Hematopoietic multipotent progenitor cell treated with erythropoietin and hydrocortisone succinate and interleukin-3 and kit ligand, for 15 days (in vitro differentiated cells): ENCODE measurements around the gene CXCL9.
"Not testable (repeated sequence)": the region's sequence is repeated elsewhere in the genome, so short reads cannot be mapped to it uniquely, and the experiment has no call there.

Source experiments
- DNase-seq: peaks from one replicate; pipeline ENCODE4 v3.0.0-alpha.2; 2015; ENCODE audit warnings: low spot score

Gene CXCL9

GRCh38 chr4:76007089-76007862 is at the start of gene CXCL9:
Gene CXCL9 (minus strand): TSS chr4:76007509. CDS start chr4:76007449, 60 bp downstream.
- no peak for DNase-seq

GRCh38 chr4:76055421-76055820 is 48.1 kb upstream of the CXCL9 start:
- DNase-seq: no peak

GRCh38 chr4:76055016-76055415 is 47.7 kb upstream of the CXCL9 start:
- no peak for DNase-seq

DNA sequence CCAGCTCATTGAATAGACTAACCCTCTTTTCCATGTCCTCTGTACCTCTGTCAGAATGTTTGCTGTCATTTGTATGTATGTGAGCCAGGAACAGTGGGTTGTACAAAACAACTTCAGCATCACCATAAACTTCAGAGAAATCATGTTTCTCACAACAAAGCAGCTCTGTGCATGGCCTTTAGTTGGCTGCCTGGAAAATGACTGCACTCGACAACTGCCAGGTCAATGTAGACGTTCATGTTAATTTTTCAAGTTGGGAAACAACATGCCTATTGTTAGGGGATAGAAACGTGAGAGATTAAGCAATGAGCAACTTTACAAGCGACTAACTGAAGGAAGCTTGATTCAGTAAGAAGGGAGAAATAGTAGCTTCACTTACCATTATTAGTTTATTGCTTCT is 46.4 kb upstream of the CXCL9 start:
- no peak for DNase-seq

DNA sequence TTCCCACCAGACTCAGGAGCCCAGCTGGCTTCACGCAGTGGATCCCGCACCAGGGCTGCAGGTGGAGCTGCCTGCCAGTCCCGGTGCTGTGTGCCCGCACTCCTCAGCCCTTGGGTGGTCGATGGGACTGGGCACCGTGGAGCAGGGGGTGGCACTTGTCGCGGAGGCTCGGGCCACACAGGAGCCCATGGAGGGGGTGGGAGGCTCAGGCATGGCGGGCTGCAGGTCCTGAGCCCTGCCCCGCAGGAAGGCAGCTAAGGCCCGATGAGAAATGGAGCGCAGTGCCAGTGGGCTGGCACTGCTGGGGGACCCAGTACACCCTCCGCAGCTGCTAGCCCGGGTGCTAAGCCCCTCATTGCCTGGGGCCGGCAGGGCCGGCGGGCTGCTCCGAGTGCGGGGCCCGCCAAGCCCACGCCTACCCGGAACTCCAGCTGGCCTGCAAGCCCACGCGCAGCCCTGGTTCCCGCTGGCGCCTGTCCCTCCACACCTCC is 43.3 kb upstream of the CXCL9 start:
- DNase-seq: not testable (repeated sequence)

GRCh38 chr4:76049860-76050416 is 42.6 kb upstream of the CXCL9 start:
- DNase-seq: not testable (repeated sequence)

DNA sequence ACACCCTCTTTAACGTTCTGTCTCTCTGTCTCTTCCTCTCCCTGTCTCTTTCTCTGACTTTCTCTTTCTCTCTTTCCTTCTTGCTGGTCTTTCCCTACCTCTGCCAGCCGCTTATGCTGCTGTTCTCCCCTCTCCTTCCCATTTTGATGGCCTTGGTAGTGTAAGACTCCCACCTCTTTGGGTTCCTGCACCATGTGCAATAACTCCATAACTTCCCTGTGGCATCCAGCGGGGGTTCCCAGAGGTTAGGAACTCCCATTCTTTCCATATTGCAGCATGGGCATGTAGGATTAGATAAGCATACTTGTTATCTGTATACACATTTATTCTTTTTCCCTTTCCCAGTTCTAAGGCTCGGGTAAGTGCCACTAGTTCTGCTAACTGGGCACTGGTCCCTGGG is 37.4 kb upstream of the CXCL9 start:
- DNase-seq: not testable (repeated sequence)

DNA sequence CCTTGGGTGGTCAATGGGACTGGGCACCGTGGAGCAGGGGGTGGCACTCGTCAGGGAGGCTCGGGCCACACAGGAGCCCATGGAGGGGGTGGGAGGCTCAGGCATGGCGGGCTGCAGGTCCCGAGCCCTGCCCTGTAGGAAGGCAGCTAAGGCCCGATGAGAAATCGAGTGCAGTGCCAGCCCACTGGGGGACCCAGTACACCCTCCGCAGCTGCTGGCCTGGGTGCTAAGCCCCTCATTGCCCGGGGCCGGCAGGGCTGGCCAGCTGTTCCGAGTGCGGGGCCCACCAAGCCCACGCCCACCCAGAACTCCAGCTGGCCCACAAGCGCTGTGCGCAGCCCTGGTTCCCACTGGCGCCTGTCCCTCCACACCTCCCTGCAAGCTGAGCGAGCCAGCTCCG is 36.0 kb upstream of the CXCL9 start:
- not testable (repeated sequence) for DNase-seq

DNA sequence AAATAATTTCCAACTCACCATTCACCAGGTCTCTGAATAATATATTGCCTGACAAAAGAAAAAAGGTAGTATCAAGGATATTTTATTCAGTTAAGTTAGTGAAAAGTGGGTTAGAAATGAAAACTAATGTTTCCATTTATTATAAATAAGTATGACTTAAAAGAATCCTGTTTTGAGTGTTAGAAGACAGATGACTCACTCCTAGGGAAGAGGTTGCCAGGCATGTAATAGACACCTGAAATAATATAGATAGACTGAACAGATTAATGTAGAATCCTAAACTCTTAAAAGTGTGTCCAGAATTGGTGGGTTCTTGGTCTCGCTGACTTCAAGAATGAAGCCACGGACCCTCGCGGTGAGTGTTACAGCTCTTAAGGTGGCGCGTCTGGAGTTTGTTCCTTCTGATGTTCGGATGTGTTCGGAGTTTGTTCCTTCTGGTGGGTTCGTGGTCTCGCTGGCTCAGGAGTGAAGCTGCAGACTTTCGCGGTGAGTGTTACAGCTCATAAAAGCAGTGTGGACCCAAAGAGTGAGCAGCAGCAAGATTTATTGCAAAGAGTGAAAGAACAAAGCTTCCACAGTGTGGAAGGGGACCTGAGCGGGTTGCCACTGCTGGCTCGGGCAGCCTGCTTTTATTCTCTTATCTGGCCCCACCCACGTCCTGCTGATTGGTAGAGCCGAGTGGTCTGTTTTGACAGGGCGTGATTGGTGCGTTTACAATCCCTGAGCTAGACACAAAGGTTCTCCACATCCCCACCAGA is 35.1 kb upstream of the CXCL9 start:
- not testable (repeated sequence) for DNase-seq

DNA sequence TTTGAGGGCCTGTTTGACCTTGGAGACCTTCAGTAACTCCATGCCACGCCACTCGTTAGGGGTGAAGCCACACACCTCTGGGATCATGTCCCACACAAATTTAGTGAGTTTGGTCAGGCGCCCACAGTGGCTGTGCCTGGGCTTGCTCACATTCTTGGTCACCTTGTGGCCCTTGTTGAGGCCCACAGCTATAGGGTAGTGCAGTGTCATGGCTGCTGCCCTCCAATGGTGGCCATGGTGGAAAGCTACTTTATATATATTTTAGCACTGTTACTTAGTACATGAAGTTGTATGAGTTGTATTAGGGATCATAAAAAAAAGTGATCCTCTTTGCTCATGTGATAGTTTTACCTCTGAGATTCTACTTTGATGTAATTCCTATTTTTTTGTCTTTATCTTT is 29.5 kb upstream of the CXCL9 start:
- DNase-seq: no peak

- no peak for DNase-seq
These were observed 28.6 kb upstream of the CXCL9 start, which contains the start of gene CXCL11 for GRCh38 chr4:76035799-76036380. Gene CXCL11 (minus strand): TSS chr4:76036070. CDS start chr4:76035987, 83 bp downstream.

DNA sequence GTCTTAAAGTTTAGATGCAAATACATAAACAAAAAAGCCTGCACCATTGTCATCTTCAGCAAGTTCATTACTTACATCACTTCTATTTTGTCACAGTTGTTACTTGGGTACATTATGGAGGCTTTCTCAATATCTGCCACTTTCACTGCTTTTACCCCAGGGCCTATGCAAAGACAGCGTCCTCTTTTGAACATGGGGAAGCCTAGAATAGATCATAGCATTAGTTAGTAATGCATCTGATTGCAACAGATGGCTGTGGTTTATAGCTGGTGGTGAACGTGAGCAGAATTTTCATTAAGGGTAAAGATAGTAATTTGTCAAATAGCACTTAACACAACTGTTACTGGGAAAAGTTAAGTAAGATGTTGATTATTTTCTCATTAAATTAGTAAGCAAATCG is 27.8 kb upstream of the CXCL9 start:
- DNase-seq: no peak

GRCh38 chr4:76029300-76029699 is 22.0 kb upstream of the CXCL9 start:
- DNase-seq: no peak

DNA sequence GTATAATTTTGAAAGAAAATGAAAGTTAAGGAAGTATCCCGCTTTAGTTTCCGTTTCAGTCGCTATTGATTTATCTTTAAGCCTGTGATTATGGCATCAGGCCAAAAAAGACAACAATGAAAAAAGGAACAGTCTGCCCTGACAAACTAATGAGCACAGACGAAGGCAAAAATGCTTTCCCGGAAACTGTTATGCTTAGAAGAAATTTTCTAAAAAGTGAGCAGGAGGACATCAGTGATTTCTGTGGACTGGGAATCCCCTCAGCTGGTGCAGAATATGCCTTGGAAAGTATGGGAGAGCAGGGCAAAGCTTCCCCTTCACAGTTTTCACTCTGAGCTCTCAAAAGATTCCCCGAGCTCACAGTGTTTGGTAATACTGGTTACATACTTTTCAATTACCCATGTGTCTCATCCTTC is 21.0 kb upstream of the CXCL9 start:
- DNase-seq: no peak

GRCh38 chr4:76024065-76024464 is 16.8 kb upstream of the CXCL9 start:
- DNase-seq: no peak

- DNase-seq: no peak
These were observed 16.1 kb upstream of the CXCL9 start, which contains the start of gene CXCL10 for GRCh38 chr4:76023389-76023788. Gene CXCL10 (minus strand): TSS chr4:76023497. CDS start chr4:76023431, 66 bp downstream.

DNA sequence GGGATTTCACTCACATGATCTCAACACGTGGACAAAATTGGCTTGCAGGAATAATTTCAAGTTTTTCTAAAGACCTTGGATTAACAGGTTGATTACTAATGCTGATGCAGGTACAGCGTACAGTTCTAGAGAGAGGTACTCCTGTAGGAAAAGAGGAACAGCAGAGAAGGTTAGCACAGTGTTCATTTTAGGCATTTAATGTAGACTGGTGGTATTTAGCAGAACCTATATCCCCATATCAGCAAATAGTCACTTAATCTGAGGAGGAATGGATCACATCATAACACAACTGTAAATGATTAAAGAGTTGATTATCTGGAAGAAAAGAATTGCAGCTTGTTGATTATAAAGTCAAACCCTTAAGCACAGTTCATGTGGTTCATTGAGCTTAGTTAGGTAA is 15.4 kb upstream of the CXCL9 start:
- no peak for DNase-seq

- no peak for DNase-seq
These were observed 14.7 kb upstream of the CXCL9 start for GRCh38 chr4:76022031-76022430.

GRCh38 chr4:76017056-76017686 is 9.9 kb upstream of the CXCL9 start:
- no peak for DNase-seq

DNA sequence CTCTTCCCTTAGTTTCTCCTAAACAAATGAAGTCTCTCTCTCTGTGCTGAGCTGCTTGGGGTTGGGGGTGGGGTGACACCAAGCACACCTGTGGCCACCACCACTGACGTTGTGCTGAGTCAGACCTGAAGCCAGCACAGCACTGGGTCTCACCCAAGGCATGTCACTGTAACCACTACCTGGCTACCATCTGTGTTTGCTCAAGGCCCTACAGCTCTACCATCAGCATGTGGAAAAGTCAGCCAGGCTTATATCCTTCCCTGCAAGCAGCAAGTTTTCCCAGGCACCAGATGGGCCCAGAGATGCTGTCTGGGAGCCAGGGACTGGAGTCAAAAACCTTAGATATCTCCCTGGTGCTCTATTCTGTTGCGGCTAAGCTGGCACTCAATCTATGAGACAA is 9.1 kb upstream of the CXCL9 start:
- no peak for DNase-seq

- no peak for DNase-seq
These were observed 6.2 kb upstream of the CXCL9 start for GRCh38 chr4:76013540-76013939.

DNA sequence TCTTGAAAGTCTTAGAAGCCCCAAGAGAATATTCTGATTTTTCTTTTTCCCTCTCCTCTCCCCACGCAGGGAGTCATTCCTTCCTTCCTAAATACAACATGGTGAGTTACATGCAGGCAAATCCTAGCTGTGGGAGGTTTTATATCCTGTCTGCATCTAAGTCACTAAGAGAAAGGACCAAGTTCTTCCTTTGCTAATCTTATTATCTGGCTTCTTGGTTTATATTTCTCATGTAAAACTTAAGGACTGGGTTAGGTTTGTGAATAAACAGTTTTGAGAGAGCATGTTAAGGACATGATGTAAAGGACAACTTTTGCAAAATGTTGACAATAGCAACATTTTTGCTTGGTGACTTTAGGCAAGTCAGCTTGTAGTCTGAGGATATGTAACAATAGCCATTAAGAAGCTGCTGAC is 5.1 kb upstream of the CXCL9 start:
- no peak for DNase-seq
